CD4-positive, alpha-beta T cell treated with Interleukin-21 for 1 hour (primary cell): Measurements from ENCODE around the gene CBX8.

Source experiments
- DNase-seq: peaks from one replicate; pipeline ENCODE4 v3.0.0-alpha.2; 2020

Gene CBX8

DNA sequence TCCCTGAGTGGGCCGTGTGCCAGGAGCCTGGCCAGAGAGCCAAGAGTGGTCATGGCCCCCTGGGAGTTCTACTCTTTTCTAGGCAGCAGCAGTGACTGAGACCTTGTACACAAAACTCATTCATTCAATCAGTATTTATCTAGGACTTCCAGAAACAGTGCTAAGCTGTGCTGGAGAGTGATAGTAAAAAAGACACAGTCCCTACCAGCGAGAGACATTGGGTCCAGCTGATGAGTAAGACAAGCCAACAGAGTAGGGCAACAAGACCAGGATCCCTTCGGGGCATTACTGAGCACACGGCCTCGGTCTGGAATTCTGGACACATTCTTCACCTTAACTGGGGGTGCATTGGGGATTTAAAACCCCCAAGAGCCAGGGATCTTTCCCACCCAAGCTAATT, 22.2 kb upstream of the CBX8 start:
- no peak for DNase-seq

DNA sequence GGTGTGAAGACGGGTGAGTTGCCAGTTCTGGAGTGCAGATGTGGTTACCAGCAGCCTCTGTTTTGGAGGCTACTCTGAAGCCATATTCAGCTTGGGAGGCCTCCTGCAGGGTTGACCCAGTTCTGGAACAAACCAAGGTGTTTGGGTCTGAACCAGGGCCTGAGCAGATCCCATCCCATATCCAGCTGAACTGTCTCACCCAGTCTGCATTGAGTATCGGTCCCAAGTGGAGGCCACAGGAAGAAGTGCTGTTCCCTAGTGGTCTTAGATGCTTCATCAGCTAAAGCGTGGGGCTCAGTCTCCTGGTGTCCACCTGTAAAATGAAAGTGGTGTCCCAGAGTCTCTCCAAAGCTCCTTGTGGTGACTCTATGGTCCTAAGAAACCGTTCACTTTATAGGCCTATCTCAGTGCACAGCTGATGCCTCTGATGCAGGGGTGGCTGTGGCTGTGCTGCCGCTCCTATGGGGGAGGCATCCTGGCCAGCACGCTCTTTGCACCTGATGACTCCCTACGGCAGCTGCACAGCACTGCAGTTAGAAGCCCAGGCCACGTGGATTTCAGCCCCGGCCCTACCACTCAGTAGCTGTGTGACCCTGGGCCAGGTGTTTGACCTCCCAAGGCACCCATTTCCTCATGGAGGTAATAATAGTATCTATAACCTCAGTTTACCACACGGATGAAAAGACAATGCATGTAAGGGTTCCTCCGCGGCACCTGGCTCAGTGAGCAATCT, 21.3 kb upstream of the CBX8 start:
- no peak for DNase-seq

DNA sequence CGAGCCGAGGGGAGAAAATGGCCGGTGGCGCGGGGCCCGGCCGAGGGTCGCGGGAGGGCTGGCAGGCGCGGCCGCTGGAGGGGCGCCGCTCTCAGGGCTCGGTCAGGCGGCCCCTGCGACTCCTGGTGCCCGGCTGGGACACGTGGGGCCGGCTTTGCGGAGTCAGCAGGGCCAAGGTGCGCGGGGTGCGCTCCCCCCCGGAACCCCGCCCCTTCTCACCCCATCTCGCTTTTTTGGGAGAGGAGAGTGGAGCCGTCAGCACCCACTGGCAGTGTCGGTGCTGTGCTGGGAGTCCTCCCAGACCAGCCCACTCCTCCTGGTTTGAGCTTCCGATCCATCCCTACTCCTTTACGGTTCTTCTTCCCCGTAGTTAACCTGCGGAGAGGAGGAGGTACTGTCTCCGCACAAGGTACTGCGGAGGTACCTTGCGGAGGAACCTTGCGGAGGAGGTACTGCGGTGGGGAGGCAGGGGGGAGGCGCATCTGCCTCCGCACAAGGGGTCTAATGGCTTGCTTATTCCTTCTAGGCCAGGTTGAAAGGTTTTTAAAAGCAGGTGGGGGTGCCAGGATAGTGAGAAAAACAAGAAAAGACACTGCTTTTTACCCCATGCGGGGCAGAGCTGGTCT, 19.1 kb upstream of the CBX8 start:
- DNase-seq, result no peak

DNA sequence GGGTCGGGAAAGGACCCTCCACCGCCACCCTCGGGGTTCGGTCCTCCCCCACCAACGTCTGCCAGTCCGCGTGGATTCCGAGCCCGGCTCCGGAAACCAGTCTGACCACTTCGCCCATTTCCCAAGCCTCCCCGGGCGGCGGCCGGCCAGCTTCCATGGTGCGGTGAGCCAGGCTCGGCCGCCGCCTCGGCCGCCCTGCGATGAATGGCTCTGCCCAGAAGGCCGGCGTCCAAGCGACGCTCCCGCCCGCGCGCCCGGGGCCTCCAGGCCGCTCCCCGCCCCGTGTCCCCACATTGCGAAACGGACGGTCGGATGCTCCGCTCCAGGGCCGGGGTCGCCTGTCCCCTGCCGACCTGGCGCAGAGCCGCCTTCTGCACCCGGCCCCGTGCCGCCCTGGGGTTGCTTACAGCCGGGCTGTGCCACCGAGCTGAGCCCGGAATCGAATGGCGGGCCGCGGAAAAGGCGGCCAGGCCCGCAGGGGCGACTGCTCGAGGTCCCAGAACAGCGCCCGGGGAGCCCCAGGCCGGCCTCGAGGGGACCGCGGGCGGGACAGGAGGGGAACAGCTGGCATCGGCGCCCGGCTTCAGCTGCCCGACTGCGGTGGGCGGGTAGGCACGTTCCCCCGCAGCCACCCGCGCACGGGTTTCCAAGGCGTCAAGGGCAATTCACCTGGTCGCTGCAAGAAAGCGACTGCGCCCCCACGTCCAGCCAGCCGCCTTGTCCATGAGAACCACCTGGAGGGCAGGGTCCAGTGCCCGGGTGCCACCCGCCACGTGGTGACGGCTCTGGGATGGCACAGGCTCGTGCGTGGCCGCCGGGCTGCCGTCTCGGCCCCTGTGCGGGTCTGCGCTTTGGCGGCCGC, 18.3 kb upstream of the CBX8 start:
- DNase-seq, result peak; percentile 9

DNA sequence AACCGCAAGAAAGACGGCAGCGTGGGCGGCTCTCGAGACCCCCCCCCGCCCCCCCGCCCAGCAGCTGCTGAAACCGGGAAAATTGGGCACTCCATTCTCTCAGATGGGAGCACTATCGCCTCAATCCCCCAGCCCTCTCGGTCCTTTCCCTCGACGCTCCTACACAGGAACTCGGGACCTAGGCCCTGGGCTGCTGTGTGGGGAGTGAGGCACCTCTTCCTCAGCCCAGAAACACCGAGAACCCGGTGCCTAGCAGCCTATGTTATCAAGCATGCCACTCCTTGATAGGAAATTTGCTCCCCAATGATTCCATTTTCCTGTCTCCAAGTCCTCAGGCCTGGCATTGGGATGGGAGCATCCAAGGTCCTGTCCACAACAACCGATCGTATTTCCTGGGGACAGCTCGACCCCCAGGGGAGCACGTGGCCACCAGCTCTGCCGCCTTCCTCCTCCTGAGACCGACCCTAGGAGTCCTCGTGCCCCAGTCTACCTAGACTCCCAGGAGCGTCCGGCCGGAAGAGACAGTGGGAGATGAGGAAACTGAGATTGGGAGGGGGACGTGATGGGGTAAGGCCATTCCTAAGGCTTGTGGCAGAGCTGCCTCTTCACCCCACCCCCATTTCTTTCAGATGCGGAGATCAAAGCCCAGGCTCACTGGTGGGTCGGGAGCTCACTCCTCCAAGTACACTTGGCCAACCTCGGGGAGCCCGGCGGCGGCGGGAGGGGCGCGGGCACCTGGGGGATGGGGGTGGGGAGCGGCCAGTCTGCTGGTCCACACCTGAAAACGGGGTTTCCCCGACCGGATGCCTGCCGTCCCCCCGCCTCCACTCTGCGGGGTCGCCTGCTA, 17.5 kb upstream of the CBX8 start:
- no peak for DNase-seq

DNA sequence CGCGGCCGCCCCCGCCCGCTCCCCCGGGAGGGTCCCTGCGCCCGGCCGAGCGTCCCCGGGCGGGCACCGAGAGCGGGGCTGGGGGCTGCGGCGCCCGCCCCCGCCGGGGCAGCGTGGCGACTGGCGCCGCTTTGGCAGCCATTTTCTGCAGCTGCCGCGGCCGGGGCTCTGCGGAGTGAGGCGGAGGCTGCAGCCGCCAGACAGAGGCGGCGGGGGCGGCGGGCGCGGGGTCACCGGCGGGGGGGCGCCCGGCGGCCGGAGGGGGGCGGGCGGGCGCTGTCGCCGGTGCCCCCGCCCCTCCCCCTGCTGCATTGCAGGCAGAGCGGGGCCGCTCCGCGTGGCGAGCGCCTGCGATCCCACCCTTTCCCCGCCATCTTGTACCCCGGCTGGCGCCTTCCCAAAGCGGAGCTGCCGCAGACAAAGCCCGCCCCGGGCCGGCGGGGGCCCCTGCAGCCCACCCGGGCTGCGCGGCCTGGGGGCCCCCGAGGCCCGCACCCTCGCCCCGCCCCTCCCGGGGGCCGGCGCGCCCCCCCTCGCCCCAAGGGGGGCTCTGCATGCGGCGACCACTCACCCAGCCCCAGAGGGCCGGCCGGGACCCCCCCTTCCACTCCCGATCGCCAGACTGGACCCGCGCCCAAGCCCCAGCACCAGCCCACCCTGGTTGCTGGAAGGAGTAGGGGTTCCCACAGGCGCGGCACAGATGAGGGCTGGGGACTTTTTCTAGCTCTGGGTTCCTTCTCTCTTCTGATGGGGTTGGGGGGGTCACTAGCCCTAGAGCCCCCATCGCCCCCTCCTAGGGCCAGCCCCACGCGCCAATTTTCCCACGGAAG, 16.6 kb upstream of the CBX8 start:
- DNase-seq, result no peak

DNA sequence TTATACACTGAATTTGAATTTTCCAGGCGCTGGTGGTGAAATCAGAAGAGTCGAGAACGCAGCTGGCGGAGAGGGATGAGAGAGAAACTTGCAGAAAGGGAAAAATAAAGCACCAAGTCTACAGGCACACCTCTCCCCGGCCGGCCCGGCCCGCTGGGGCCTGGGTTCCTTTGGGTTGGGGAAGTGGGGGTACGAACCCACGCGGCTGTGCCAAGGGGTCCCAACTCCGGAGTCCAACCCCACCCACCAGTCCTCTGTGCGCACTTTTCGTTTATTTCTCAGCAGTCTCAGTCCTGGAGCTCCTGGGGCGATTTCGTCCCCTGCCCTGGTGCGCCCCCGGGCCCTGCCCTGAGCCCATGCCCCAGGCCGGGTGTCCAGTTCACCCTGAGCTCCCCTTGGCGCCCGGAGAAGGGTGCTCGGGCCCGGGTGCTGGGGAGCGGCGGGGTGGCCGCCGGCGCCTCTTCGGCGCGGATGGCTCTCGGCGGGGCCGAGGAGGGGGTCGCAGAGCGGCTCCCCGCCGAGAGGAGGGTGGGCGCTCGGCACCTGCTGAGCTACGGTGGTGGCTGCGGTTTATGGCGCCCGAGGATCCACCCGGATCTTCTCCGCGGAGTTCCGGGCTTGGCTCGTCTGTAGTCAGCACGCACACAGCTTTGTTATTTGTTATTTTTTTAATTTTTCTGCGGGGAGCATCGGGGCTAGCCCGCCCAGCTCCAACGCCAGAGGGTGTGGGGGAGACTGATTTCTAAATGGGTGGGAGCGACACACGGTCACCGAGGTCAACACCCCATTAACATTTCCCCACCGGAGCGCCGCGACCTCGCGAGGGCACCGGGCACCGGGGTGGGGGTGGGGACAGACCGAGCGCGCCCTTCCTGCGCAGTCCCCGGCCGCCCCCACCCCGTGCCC, 15.7 kb upstream of the CBX8 start:
- DNase-seq, result no peak

DNA sequence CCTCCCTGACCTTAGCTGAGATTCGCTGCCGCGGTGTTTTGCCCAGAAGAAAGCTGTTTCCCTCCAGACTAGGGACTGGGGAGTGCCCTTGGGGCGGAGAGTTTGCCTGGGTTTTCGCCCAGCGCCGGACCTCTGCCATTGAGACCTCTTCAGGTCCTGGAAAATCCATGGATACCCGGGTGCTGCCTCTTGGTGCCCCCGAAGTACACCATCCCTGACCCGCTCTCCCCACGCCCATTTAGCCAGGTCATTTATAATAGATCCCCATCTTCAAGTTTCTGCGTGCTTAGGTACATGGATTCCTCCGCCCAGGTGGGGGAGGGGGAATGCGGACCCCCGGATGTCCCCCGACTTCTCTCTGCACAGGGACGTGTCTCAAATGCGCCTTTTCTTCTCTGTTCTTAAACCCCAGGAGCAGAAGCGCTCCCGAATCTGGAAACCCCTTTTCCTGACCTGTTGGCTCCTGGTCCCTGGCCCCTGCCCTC, 15.0 kb upstream of the CBX8 start:
- DNase-seq, result no peak

DNA sequence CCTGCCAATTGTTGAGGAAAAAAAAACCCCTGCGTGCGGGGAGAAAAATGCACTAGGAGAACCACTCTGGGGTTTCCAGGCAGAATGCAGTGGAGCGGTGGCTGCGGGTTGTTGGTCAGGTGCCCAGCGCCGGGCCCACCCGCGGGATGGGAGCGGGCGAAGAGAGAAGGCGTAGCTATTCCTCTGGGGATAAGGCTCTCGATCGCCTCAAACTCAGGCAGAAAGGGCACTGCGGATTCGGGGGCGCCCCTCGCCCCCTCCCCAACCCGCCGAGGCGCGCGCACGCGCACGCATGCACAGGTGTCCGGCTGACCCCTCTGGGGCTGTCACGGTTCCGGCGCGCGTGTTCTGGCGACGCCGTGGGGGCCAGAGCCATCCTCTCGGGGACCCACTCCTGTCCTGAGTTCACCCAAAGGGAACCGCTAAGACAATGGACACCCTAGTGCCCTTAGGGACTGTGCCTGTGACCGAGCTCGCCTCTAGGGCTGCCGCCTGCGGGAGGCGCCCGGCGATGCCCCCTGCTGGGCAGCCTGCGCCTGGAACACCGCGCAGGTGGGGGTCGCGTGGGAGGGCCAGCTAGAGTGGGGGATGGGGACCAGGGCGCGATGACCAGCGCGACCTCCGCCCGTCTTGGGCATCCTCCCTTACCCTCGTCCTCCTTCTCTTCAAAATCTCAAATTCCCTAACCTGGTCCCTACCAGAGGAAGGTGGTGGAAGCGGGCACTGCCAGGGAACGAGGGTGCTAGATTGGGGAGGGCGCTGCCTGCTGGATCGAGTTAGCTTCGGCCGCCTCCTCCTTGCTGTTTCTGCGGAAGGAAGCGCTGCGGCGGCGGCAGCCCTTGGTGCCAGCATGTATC, 14.4 kb upstream of the CBX8 start:
- DNase-seq, result peak; percentile 43

DNA sequence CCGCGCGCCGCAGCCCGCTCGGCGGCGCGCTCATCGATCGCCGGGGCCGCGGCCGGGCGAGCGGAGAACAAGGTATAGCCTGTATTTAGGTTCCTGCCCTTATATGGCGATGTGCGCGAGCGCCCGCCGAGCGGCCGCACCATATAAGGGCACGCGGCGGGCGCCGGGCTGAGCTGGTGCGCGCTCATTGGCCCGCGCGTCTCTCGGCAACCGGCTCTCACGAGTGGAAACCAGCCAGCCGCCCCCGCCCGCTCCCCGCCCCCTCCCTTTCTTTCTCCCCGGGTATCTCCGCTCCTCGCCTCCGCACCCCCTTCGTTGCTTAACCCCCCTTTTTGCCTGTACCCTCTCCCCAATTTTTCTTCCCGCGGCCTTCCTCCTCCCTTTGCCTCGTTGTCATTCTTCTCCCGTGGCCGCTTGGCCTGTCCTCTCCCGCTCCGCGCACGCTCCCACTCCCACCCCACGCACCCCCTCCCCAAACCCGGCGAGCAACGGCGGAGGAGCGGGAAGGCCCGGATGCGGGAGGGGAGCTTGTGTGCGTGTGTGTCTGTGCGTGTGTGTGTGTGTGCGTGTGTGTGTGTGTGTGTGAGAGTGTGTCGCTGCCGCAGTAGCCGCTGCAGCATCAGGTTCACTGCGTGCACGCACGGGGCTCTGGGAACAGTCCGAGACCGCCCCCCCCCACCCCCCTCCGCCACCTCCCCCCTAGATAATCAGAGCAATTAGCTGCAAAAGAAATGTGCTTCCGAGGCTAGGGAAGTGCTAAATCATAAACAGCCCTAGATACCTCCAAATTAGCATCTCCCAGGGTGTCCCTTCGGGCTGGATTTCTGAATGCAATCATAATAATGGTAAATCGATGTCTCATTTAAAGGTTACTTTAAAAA, 13.5 kb upstream of the CBX8 start:
- peak; percentile 85 for DNase-seq

DNA sequence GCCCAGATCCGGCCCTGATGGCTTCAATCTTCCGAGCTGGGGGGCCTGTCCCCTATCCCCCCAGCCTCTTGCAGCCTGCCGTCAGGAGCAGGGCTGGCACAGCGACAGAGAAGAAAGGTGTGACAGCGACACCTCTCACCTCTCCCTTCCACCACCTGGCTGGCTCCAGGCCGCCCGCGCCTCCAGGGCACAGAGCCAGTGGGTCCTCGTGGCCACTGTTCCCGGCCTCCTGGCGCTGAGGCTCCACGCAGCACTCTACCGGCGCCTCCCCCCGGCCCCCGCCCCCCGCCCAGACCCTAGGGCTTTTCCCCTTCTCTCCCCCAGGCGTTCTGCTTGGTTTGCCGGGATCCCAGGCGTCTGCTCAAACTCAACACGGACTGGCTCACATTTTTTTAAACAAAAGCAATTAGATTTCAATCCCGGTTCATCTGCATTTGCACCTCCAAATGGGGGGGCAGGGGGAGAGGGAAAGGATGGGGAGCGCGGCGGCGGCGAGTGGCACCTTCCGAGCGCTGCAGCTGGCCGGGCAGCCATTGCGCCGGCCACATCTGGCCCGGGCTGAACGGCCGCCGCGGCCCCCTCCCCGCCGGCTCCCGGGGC, 12.8 kb upstream of the CBX8 start:
- no peak for DNase-seq

DNA sequence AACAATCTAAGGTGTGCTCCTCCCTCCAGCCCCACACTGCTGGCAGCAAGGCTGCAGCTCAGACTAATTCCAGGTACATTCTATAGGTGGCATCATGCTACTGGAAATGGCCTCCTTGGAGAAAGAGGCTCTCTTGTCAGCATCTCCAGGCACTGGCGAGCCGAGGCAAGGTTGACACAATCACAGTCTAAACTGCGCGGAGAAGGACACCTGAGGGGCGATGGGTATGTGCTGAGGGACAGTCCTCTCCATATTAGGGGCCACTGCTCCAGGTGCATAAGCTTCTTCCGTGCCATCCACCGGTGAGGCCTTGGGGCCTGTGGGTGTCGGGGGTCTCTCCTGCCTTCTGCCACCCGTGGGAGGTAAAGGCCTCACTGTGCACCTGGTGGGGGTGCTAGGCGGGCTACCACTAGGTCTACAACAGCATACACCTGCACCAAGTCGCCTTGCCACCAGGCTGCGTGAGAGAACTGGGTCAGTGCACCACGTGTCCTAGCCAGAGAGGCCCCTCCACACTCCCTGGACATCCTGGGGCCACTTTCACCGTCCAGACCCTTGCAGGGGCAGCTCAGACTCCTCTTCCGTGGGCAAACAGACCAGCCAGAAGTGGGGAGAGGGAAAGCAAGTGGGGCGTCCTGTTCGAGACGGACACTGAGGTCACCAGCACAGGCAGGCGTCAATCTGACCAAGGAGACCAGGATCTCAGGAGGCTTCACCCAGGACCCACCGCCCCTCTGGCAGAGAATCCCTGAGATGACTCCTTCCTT, 12.1 kb upstream of the CBX8 start:
- DNase-seq, result peak; percentile 52

DNA sequence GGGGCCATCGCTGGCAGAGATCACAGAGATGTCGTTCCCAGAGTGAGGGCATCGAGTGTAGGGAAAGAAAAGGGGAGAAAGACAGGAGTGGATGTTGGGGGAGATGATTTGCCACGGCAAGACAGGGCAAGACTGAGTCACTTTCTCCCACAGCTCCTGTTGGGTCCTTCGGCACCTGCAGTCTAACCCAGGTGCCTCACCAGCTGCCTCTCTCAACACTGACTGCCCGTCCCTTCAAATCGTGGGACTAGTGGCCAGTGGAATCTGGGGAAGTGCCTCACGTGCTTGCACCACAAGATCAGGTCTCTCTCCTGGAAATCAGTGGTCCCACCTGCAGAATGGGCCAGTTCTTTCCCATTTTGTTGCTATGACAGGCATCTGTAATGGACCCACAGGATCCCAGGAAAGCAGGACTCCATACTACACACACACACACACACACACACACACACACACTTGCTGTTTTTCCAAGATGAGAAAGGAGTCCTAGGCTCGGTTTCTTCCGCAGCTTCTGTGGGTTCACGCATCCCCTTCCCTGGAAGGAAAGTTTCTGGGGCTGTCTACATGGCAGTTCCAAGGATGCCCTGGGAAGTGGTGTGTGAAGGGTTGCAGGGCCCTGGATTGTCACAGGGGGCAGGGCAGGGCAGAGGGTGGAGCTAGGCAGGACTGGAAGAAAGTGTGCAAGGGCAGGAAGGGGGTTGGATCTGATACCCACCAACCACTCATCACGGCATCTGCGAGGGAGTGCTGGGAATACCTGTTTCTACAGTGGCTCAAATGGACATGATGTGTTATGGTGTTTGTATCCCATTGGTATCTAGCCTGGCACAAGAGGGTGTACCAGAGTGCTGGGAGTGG, 10.2 kb upstream of the CBX8 start:
- DNase-seq, result no peak

DNA sequence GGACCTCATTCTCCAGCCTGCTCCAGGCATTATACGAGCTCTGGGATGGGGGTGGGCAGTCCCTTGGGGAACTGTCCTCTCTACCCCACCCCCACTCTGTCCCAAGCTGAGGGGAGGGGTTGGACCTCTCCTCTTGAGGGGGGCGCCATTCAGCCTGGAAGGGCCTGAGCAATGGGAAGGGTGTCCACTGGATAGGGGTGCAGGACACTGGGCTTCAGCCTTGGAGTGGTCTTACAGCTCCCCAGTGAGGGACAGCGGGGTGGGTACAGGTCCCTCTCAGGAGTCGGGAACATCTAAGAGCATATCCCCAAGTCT, 9.5 kb upstream of the CBX8 start:
- DNase-seq, result no peak

DNA sequence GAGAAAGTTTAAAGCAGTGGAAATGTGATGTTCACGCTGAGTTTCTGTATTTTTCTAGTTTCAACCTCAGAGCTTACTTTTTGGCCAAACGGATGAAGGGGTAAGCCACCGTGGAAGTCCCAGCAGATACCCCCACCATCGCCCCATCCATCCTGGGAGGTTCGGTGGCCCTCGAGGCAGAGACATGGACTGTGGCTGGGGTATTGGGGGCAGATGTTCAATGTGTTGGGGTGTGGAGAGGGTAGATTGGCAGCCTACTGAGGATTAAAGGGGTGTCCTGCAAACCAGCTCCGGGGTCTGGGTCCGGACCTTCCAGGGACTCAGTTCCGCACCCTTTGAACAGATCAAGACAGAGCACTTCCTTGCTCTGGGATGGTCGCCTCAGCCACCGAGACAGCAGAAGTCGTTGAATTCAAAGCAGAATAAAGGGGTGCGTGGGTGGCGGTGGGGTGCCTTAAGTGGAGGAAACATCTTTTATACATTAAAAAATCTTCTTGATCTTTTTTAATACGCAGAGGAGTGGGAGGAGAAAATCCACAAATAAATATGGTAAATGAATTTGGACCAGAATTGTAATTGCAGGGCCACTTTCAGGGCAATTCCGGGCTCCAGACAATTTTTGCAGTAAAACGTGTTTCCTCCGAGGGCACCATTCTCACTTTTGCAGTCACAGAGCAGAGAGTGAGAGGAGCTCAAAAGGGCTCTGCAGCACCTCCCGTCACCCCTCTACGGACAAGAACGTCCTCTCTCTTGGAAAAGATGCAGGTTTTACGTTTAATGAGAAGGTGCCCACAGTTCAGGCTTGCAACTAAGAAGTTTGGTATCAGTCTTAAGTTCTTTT, 8.2 kb upstream of the CBX8 start:
- DNase-seq, result no peak
